SU-DHL-6 (cell line): ENCODE data around the gene FEM1B.

Experiments
- H2AFZ ChIP-seq: fragments of 200-600 bp; sonication (generic); 2 replicates; pipeline ENCODE4 v1.6.1; 2014; ENCODE audit warnings: low read depth, mild to moderate bottlenecking, moderate library complexity, mixed read lengths, antibody characterized with exemption, low read length; ENCODE audit not compliant: severe bottlenecking
- H3F3A ChIP-seq: fragments of 200-600 bp; shearing (Covaris generic); 2 replicates; pipeline ENCODE4 v1.6.0; 2016; ENCODE audit warnings: antibody characterized with exemption, mild to moderate bottlenecking; ENCODE audit not compliant: insufficient read depth
- H3K27ac ChIP-seq: fragments of 200-600 bp; sonication (generic); 2 replicates; pipeline ENCODE4 v1.5.1; 2016; ENCODE audit warnings: low read depth, mild to moderate bottlenecking, low read length, moderate library complexity, mixed read lengths
- H3K27me3 ChIP-seq: fragments of 200-600 bp; sonication (generic), shearing (Covaris generic); 2 replicates; pipeline ENCODE4 v1.6.0; 2014; ENCODE audit warnings: mild to moderate bottlenecking, low read length
- H3K36me3 ChIP-seq: fragments of 200-600 bp; sonication (generic); 2 replicates; pipeline ENCODE4 v1.6.1; 2014; ENCODE audit warnings: mild to moderate bottlenecking, low read length, mixed read lengths
- H3K4me2 ChIP-seq: fragments of 300-600, 200-600 bp; shearing (Covaris generic), sonication (generic); 2 replicates; pipeline ENCODE4 v1.6.0; 2014; ENCODE audit warnings: low read length, low read depth, mild to moderate bottlenecking; ENCODE audit not compliant: poor library complexity, severe bottlenecking
- H3K4me3 ChIP-seq: fragments of 200-600 bp; sonication (generic); 2 replicates; pipeline ENCODE4 v1.5.1; 2014; ENCODE audit warnings: antibody characterized with exemption, low read length, mild to moderate bottlenecking, mixed read lengths; ENCODE audit not compliant: insufficient read depth, poor library complexity, severe bottlenecking
- H3K79me2 ChIP-seq: fragments of 200-600 bp; sonication (generic); 2 replicates; pipeline ENCODE4 v1.6.1; 2014; ENCODE audit warnings: mild to moderate bottlenecking, low read length, moderate library complexity; ENCODE audit not compliant: insufficient read depth
- H3K9ac ChIP-seq: fragments of 200-600 bp; sonication (generic); 2 replicates; pipeline ENCODE4 v1.7.0; 2014; ENCODE audit warnings: mild to moderate bottlenecking, low read length
- H3K9me2 ChIP-seq: fragments of 200-600 bp; sonication (generic); replicated peaks from 2 replicates; pipeline ENCODE4 v1.6.1; 2014; ENCODE audit warnings: low read length; ENCODE audit not compliant: insufficient read depth
- H3K9me3 ChIP-seq: fragments of 200-600 bp; sonication (generic); 2 replicates; pipeline ENCODE4 v1.6.1; 2014; ENCODE audit warnings: low read length, mixed read lengths; ENCODE audit not compliant: insufficient read depth
- H4K20me1 ChIP-seq: fragments of 200-600 bp; sonication (generic); 2 replicates; pipeline ENCODE4 v1.6.1; 2014; ENCODE audit warnings: low read depth, mild to moderate bottlenecking, antibody characterized with exemption, low read length, moderate library complexity, mixed read lengths
- EZH2phosphoT487 ChIP-seq: fragments of 200-600 bp; sonication (generic), shearing (Covaris generic); conservative IDR thresholded peaks from 2 replicates; pipeline ENCODE4 v1.6.1; 2018; ENCODE audit warnings: mild to moderate bottlenecking, antibody characterized with exemption, low read length, moderate library complexity, mixed read lengths
- TF ChIP-seq, protein P1 (sequence below): fragments of 200-600 bp; sonication (generic); IDR thresholded peaks from one replicate; pipeline ENCODE4 v1.5.1; 2017; ENCODE audit warnings: antibody characterized with exemption, mild to moderate bottlenecking, low read length, moderate library complexity; ENCODE audit not compliant: insufficient read depth, poor library complexity, severe bottlenecking

FEM1B gene

GRCh38 chr15:68315495-68316031 is 38.0 kb downstream of the FEM1B start:
- Histone ChIP-seq H4K20me1 (no peaks in the 10 kb centered on the region), H3K4me2 (no peak overlapping the region), H3K9me3 (no peaks in the 10 kb centered on the region), H3K27ac (no peak overlapping the region), H3F3A (no peaks in the 10 kb centered on the region), H3K79me2 (no peaks in the 10 kb centered on the region), H3K9ac (no peak overlapping the region), H3K27me3 (no peaks in the 10 kb centered on the region), H3K9me2 (no peaks in the 10 kb centered on the region), H2AFZ (no peak overlapping the region), H3K36me3 (no peaks in the 10 kb centered on the region), H3K4me3 (no peak overlapping the region)
- TF ChIP-seq, protein P1, sequence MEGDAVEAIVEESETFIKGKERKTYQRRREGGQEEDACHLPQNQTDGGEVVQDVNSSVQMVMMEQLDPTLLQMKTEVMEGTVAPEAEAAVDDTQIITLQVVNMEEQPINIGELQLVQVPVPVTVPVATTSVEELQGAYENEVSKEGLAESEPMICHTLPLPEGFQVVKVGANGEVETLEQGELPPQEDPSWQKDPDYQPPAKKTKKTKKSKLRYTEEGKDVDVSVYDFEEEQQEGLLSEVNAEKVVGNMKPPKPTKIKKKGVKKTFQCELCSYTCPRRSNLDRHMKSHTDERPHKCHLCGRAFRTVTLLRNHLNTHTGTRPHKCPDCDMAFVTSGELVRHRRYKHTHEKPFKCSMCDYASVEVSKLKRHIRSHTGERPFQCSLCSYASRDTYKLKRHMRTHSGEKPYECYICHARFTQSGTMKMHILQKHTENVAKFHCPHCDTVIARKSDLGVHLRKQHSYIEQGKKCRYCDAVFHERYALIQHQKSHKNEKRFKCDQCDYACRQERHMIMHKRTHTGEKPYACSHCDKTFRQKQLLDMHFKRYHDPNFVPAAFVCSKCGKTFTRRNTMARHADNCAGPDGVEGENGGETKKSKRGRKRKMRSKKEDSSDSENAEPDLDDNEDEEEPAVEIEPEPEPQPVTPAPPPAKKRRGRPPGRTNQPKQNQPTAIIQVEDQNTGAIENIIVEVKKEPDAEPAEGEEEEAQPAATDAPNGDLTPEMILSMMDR: no peak
- TF ChIP-seq EZH2phosphoT487: no peak

DNA sequence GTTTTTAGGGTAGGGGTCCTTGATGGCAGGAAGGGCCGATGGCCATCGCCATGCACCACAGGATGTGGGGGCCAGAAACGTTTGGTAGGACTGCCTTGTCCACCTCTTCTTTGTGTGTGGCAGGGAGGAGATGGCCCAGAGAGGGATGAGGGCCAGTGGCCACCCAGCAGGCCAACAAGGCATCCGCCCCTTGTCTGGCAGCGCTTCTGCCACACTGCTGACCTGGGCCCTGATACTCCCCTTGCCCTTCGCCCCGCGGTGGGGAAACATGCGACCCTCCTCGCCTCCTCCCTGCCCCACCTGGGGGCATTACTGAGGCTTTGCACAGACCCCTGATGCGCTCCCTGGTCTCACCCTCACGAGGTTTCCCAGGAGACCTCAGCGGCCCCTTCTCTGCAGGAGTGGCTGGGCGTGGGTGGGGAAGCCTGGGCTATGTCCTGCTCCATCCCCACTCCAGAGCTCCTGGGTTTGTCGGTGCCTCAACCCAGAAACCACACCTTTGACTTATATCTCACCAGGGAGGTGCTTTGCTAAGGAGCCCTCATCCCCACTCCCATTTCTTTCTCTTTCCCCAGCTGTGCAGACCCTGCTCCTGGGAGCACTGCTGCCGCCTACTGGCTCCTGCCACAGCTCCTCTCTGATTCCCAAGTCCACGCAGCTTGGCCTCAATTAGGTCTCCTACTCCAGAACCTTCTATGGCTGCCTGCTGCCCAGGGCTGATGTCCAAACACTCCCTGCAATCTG is 38.7 kb downstream of the FEM1B start:
- H4K20me1 ChIP-seq: no peaks in the 10 kb centered on the region
- H3K36me3 ChIP-seq: no peaks in the 10 kb centered on the region
- H3F3A ChIP-seq: no peaks in the 10 kb centered on the region
- H3K9me3 ChIP-seq: no peaks in the 10 kb centered on the region
- H3K4me3 ChIP-seq: no peak overlapping the region
- H3K27me3 ChIP-seq: no peaks in the 10 kb centered on the region
- no peaks in the 10 kb centered on the region for H3K79me2 ChIP-seq
- no peak overlapping the region for H3K27ac ChIP-seq
- H3K4me2 ChIP-seq: no peak overlapping the region
- no peak overlapping the region for H3K9ac ChIP-seq
- TF ChIP-seq EZH2phosphoT487: no peak
- TF ChIP-seq, protein P1: peak; percentile 42
- no peak overlapping the region for H2AFZ ChIP-seq
- H3K9me2 ChIP-seq: no peaks in the 10 kb centered on the region

- no peak overlapping the region for H3K27ac ChIP-seq
- no peaks in the 10 kb centered on the region for H3F3A ChIP-seq
- H4K20me1 ChIP-seq: no peaks in the 10 kb centered on the region
- H3K9ac ChIP-seq: no peak overlapping the region
- H3K27me3 ChIP-seq: no peaks in the 10 kb centered on the region
- TF ChIP-seq, protein P1: no peak
- no peak for TF ChIP-seq EZH2phosphoT487
- H3K9me3 ChIP-seq: no peaks in the 10 kb centered on the region
- H3K79me2 ChIP-seq: no peaks in the 10 kb centered on the region
- H3K36me3 ChIP-seq: no peaks in the 10 kb centered on the region
- no peaks in the 10 kb centered on the region for H3K9me2 ChIP-seq
- H3K4me3 ChIP-seq: no peak overlapping the region
- no peak overlapping the region for H3K4me2 ChIP-seq
- H2AFZ ChIP-seq: no peak overlapping the region
Observed at GRCh38 chr15:68317281-68318007, 39.9 kb downstream of the FEM1B start.
